SIG-M5 (cell line): Measurements from ENCODE around the gene GOPC.
"Not testable (repeated sequence)": the region's sequence is repeated elsewhere in the genome, so short reads cannot be mapped to it uniquely, and the experiment has no call there.

Experiments
- DNase-seq: peaks from one replicate; lab custom pipeline; 2025; lab: John Stamatoyannopoulos, UW

Gene GOPC

DNA sequence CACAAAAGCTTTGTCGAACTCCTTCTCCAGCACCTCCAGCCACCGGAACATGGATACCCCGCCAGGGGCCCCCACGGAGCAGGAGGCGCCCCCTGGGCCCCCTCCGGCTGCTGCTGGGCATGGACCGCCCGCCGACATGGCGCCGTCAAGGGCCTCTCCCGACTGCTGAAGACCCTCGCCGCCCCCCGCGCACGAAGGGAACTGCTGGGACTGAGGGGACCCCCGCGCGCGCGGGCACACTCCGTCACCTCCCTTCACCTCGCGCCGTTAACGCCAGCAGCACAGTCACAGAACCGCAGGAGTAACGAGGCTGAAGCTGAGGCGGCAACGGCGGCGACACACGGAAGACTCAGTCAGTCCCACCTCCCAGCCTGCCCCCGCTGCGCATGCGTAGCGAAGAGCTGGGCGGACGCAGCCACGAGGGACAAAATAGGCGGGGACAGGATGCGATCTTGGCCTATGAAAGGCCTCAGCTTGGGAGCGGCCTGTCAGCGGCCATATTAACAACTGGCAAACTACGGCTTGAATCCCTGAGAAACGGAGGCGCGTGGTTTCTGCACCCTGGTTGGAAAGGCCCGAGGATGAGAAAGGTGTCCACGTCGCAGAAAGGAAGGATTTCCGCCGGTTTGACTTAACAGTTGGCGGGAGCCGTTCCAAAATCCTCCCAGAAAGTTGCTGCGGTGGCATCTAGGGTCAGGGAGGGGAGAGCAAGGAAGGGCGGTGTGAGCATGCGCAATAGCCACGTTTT, at the start of gene GOPC:
GOPC (minus strand) TSS at position 361 of the 748 bp plus-strand sequence; CDS start at position 138, 223 bp downstream.
- peak; percentile 71 for DNase-seq

DNA sequence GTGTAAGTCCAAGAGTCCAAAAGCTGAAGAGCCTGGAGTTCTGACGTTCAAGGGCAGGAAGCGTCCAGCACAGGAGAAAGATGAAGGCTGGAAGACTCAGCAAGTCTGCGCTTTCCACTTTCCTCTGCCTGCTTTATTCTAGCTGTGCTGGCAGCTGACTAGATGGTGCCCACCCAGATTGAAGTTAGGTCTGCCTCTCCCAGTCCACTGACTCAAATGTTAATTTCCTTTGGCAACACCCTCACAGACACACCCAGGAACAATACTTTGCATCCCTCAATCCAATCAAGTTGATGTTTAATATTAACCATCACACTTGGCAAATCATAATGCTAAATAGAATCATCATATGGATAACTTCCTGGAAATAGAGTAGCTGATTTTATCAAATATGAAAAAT, 49.7 kb upstream of the GOPC start:
- DNase-seq: not testable (repeated sequence)

DNA sequence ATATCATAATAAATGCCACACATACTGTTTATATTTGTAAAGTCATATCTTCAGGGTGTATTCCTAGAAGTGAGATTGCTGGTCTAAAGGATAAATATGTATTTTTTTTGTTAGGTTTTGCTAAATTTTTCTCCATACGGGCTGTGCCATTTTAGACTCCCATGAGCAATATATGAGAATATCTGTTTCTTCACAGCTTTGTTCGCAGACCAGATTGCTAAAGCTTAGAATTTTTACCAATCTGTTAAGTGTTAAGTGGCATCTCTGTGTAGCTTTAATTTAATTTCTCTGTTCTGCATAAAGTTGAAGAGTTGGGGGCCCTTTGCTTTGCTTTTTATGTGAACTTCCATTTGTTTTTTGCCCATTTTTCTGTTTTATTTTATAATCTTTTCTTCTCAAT, 40.7 kb upstream of the GOPC start:
- DNase-seq: no peak

DNA sequence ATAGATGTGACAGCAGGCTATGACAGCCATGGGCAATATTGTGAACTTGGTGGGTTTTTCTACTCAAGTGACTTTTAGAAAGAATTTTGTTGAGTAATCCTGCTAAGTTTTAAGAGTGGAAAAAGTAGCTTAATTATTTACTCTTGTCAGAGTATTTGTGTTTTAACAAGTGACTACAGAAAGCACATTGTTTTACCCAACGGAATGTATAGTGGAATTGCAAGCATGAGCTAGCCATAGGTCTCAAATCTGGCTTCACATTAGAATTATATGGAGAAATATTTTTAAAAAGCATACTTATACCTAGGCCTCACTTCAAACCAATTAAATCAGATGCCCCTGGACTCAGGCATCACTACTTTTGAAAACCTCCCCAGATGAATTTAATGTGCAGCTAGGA, 35.5 kb upstream of the GOPC start:
- DNase-seq: no peak

DNA sequence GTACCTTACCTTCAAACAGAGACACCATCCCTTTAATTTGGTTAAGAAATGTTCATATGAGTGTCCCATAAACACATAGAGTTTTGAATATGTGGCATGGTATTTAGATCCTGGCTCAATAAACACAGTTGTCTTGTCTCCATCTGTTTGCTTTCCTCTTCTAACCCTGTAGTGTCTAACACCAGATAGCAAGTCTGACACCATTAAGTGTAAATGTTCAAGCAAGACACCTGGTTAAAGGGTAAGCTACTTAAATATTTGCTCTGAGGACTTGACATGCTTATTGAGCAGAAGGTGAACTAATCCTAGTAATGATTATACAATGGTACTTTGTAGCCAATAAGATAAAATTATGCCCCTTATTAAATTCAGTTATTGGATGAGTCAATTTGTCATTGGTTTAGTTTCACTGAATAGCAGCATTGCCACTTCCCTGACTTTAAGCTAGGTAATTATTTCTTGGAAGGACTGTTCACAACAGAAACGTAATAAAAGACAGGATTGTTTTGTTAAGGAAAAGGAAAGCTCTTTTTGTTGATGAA, 26.9 kb upstream of the GOPC start:
- DNase-seq: no peak

DNA sequence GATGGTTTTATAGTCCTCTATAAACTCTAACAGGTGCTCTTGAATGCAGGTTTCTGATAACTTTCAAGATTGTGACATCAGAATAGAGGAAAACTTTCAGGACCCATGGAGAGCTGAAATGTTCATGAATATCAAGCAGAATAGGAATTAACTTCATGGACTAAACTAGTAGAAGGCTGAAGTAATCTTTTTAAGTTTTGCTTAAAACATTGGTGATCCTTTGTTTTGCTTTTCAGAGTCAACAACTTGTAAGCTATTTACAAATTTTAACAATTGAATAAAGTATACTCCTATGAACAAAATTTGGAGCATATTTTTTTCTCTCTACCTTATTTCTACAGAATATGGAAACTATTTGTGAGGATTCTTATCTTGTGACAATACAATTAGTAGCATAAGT, 25.2 kb upstream of the GOPC start:
- no peak for DNase-seq

DNA sequence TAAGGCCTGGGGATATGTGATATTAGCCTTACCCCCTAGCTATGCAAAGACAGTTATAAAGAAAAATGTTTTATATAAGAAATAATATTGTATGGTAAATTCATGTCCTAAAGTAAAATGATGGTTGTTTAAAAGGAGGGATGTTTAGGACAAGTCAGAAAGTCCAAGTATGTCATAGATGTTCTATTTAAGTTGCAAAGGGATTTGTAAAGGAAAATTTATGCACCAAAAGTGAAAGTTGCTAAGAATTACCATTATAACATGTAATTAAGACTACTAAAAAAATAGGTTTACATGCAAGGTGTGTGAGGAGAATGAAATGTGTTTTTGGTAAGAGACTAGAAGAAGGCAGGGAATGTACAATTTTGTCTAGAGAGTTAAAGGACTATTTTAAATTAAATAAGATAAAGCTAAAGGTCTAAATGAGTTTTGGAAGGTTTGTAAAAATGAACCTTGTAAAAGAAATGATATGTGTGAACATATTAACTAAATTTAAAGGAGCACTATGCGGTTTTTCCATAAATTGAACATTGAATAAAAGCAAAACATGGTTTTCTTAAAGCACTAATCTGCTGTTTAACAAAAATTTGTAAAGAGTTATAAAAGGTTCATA, 22.7 kb upstream of the GOPC start:
- no peak for DNase-seq

DNA sequence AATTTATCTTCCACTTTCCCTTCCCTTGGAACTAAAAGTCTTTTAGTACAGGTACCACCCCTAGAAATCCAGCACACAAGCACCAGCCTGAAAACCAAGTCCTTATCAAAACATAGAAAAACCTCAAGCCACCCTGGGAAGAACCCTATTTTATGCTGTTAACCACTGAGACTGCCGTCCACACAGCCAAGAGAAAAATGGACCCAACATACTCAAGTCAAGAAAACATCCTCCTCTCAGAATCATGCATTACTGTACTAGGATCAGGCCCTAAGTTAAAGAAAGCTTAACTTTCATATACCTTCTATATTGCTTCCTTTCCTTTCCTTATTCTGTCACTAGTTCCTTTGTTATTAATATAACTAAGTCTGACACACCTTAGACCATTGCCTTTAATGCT, 16.9 kb upstream of the GOPC start:
- no peak for DNase-seq

DNA sequence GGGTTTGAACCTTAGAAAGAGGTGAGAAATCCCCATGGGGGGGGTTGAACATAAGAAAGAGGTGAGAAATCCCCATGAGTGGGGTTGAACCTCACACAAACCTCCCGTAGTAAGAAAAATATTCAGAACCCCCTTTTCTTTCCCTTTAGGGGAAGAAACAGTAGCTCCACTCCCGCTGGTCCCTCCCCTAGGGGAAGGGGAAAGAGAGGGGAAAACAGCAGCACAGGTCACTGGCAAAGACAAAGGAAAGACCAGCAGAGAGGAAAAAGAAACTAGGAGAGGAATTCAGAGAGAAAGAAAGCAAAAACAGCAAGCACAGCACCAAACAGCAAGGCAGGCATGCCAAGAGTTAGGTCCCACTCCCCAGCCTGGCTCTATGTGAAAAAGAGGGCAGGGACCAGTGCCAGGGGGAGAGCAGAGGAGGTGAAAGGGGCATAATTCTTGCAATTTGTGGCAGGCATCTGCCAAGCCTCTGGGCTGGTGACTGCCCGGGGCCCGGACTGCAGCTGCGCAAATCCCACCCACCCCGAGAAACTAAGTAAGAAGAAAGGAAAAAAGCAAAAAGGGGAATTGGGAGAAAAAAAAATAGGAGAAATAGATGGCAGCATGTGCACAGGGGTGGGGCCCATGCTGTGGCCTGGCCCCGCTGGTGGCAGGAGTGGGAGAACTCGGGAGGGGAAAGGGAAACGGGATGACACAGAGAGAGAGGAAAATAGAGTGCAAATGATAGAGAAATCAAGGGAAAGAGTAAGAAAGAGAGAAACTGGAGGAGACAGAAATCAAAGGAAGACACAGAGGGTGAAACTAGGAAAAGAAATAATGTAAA, 15.1 kb upstream of the GOPC start:
- DNase-seq: no peak

DNA sequence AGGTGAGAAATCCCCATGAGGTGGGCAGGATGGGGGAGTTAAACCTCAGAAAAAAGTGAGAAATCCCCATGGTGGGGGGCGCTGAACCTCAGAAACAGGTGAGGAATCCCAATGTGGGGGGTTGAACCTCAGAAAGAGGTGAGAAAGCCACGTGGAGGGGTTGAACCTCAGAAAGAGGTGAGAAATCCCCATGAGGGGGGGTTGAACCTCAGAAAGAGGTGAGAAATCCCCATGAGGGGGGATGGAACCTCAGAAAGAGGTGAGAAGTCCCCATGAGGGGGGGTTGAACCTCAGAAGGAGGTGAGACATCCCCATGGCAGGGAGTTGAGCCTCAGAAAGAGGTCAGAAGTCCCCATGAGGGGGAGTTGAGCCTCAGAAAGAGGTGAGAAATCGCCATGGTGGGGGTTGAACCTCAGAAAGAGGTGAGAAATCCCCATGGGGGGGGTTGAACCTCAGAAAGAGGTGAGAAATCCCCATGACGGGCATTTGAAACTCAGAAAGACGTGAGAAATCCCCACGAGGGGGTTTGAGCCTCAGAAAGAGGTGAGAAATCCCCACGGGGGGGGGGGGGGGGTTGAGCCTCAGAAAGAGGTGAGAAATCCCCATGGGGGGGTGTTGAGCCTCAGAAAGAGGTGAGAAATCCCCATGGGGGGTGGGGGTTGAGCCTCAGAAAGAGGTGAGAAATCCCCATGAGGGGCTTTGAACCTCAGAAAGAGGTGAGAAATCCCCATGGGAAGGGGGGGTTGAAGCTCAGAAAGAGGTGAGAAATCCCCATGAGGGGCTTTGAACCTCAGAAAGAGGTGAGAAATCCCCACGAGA, 14.3 kb upstream of the GOPC start:
- no peak for DNase-seq

DNA sequence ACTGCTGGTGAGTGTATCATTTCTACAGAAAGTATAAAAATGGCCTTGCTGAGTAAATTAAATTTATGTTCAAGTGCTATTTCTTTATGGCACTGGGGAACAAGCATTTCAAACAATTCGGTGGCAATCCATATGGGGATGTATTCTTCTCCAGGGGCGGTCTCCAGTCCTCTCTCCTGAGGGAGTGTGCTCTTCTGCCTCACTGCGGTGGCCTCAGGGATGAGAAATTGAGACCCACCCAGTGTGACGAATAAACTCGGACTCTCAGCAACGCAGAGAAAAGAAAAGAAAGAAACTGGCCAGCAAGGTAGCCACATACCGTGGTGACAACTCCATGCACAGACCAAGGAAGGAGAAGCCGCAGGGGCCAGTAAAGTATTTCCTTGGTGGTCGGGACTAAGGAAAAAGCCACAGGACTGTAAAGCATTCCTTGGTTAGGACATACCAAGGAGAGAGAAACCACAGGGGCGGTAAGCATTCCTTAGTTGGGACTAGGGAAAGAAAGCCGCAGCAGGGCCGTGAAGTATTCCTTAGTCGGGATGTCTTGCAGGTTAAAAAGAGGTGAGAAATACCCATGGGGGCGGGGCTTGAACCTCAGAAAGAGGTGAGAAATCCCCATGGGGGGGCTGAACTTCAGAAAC, 13.6 kb upstream of the GOPC start:
- no peak for DNase-seq

DNA sequence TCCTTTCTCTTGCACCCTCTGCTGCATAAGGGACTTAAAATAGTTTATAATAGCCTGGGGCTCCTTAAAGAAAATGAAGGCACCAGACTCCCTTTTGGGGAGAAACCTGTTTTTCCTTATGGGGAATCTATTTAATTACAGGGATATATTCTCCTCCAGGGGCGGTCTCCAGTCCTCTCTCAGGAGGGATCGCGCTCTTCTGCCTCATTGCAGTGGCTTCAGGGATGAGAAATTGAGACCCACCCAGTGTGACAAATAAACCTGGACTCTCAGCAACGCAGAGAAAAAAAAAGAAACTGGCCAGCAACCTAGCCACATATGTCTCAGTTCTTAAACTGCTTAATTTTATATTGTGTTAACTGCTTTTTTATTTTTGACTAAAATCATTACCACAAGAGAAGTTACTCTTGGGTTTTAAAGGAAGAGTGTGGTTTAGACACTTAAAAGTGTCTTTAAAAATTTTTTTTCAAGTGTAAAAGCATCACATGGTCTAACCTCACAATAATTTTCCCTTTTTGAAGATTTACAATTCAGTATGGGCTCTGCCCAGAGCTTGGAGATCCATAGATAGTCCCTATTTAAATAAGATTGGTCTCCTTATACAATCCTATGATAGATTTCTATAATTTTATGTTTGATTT, 11.7 kb upstream of the GOPC start:
- DNase-seq: no peak

DNA sequence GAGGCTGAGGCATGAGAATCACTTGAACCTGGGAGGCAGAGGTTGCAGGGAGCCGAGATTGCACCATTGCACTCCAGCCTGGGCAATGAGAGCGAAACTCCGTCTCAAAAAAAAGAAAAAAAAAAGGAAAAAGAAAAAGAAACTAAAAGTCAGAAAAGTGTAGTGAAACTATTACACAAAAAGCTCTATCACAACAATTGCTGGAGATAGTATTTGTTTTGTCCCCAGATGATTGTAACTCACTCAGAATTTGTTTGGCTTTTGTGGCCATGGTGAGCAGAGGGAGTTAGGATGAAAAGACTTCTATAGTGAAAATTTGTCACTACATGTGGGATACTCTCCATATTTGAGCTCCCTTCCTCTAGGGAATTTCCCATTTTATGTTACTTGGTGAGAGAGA, 5.2 kb upstream of the GOPC start:
- no peak for DNase-seq

DNA sequence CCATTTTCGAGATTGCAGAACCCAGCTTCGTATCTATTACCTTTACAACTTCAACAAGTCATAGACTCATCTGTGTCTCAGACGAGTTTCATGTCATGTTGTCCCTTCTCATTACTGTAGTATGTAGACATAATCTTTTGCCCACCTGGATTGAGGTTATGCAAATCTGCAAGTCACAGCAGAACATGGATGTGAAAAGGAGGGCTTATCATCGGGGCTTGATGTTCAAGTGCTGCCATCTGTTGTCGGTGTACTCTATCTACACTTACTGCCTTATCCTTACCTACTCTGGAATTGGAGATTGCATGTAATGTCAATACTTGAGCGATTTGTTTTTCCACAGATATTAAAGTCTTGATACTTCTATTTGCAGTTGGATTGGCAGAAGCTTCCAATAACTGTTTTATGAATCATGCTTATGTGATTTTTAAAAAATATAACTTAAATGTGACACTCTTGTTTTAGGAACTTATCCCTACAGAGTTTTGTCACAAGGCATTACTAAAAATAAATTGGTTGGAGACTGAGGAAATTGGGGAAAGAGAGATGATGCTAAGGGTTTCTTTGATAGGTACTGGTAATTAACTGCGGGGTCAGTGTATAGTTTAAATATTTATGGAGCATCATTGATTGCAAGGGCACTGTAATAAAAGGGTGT, 3.0 kb upstream of the GOPC start:
- DNase-seq: no peak

DNA sequence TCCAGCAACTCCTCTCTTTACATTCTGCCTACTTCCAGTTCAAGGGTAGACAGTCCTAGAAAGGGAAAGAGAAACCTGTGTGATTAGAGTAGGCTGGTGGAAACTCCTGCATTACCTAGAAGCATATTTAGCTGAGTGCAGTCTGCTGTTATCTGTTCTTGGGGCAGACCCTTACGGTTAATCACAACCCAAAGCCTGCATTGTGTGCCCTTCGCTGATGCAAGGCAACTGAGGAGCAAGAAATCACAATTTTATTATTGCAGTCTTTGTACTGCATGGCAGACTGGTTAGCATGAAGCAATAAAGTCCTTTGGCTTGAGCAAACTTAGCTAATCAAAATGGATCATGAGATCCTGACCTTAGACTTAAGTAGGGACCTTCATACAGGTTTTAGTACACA, 1.5 kb upstream of the GOPC start:
- no peak for DNase-seq

DNA sequence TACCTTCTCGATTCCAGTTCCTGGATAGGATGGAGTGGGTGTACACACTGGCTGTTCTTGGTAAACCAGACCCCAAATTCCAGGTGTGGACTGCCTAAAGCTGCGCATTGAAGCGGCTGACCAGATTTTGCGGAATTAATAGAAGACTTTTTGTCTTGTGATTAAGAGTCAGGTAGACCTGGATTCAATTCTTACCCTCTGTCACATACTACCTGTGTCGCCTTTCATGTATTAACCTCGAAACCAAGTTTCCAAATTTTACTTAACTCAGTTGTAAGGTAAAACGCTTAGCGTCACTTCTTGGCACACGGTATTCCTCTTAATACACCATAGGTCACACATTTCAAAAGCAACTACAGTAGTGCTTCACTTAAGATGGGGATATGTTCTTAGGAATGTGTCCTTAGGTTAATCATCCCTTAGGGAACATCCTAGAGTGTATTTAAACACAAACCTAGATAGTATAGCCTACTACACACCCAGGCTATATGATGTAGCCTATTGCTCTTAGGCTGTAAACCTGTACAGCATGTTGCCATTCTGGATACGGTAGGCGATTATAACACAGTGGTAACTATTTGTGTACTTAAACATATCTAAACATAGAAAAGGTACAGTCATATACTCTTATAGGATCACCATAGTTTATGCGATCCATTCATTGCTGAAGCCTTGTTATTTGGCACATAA, 733 bp upstream of the GOPC start:
- DNase-seq: no peak

DNA sequence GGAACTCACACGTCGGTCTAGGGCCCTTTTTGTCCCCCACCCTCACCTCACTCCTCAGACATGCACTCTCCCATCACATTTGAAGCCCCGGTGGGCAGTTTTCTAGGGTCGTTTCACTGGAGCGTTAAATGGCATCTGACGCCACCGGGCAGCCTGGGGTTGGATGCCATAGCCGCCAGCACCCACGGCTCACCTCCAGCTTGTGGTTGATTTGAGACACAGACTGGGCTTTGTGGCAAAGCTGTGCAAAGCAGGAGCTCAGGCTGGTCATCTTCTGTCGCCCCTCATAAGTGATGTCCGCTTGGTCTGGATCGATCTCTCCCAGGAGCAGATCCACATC, 530 bp downstream of the GOPC start:
- no peak for DNase-seq

DNA sequence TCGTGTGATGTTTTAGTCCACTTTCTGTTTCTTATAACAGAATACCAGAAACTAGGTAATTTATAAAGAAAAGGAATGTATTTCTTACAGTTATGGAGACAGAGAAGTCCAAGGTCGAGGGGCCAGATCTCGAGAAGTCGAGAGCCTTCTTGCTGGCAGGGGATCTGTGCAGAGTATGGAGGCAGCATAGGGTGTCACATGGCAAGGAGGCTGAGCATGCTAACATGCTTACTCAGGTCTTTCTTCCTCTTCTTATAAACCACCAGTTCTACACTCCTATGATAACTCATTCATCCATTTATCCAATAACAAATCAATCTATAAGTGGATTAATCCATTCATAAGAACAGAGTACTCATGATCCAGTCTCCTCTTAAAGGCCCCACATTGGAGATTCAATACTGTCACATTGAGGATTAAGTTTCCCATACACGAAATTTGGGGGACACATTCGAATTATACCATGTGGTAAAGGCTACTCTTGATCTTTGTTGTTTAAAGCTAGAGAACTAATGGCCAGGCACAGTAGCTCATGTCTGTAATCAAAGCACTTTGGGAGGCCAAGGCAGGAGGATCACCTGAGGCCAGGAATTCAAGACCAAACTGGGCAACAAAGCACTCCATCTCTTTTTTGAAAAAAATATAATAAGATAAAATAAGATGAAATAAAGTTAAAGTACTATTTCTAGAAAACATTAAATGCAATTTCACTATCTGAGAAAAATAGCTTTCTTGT, 2.1 kb downstream of the GOPC start:
- no peak for DNase-seq

DNA sequence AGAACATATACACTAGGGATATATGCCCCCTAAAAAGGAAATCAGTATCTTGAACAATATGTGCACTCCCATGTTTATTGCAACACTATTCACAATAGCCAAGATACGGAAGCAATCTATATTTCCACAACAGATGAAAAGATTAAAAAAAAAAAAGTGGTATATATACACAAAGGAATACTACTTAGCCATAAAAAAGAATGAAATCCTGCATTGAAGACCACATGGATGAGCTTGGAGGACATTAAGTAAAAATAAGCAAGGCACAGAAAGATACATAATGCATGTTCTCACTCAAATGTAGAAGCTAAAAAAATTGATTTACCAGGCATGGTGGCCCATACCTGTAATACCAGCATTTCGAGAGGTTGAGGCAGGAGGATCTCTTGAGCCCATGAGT, 4.6 kb downstream of the GOPC start:
- DNase-seq: no peak
